Hypothalamus (tissue), 51 donors: ENCODE results near the gene TRIM47.

Experiments
- DNase-seq, 51 donors: peaks; one replicate each; lab custom pipeline; 2025; lab: John Stamatoyannopoulos, UW

Gene TRIM47

DNA sequence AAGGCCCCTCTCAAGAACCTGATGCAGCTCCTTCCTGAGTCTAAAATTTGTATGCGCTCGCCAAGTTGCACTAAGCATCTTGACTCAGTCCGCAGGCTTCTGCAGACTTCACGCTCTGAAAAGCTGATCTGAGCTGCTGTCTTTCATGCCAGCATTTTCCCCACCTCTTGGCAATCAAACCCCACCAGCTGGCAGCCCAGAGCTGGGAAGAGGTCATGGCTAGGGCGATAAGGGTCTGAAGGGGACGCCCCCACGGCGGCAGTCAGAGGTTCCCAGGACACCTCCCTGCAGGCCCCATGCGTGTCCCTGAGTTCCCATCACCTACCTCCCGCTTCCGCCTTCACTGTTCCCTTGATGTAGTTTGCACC, 29.1 kb downstream of the TRIM47 start:
- DNase-seq: peak in 3 of 51 donors; percentile 53 to 64 (median 62)

GRCh38 chr17:75848523-75849278, 29.7 kb downstream of the TRIM47 start:
- DNase-seq: peak in 44 of 51 donors; percentile 29 to 96 (median 67)

DNA sequence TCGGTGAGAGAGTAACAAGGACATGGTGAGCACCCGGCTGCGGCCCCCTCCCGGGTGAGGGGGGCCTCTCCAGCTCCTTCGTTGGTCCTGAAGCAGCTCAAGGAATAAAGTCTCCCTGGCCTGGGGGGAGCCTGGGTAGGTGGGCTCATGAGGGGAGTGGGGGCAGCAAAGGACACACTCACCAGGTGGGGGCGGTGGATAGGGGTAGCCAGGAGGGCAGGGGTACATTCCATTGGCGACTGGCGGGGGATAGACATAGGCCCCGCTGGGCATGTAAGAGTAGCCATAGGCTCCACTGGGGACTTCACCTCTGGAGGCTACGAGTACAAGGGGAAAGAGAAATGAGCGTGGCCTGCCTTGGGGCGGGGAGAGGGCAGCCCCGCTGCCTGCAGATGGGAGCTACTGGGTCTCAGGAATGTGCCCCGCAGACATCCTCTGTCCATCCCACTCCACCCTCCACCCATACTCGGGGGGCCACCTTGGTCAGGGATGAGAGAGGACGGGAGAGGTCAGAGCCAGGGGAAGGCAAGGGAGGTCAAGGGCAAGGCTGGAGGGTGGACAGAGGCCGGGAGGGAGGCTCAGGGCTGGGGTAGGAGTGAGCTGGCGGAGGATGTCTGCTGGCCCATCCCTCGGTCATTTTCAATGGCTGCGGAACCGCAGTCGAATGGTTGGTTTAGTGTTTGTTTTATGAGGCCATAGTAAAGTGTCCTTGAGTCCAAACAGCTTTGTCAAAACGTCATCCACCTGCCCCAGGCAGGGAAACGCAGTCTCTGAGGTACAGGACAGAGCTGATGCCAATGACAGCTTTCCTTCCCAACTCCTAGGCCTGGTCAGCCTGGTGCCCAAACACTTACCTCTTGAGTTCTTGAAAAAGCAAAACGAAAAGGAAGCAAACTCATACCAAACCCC, 30.5 kb downstream of the TRIM47 start:
- no peak for DNase-seq

- no peak for DNase-seq
Measured at GRCh38 chr17:75846692-75847613, 31.4 kb downstream of the TRIM47 start.

GRCh38 chr17:75845933-75846691, 32.3 kb downstream of the TRIM47 start:
- DNase-seq: no peak

DNA sequence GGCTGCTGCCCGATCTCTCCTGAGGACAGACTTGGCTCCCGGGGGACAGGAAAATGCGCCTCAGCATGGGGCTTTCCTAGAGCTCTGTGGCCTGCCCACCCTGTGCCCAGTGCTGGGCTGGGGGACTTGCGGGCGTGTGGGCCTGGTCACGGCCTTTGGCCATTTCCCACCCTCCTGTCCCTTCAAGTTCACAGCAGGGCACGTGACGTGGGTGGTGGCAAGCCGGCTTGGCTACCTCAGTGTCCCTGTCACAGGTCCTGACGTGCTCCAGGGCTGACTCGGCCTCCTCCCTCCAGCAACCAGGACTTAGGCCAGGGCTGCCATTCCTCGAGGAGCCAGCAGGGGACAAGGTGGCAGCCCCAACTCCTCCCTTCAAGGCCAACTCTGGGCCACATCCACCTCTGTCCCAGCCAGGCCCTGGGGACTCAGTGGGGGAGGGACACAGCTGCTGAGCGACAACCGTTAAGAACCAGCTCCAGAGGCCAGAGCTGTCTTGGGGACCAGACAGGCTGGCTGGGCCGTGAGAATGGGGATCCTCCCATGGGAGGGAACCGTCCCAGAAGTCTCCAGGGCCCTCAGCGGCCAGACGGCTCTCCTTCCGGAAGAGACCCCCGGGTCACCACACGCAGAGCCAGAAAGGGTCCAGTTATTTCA, 33.2 kb downstream of the TRIM47 start:
- peak in 41 of 51 donors; percentile 7 to 78 (median 56) for DNase-seq

GRCh38 chr17:75844530-75845057, 33.8 kb downstream of the TRIM47 start:
- DNase-seq: peak in 8 of 51 donors; percentile 22 to 69 (median 52)

DNA sequence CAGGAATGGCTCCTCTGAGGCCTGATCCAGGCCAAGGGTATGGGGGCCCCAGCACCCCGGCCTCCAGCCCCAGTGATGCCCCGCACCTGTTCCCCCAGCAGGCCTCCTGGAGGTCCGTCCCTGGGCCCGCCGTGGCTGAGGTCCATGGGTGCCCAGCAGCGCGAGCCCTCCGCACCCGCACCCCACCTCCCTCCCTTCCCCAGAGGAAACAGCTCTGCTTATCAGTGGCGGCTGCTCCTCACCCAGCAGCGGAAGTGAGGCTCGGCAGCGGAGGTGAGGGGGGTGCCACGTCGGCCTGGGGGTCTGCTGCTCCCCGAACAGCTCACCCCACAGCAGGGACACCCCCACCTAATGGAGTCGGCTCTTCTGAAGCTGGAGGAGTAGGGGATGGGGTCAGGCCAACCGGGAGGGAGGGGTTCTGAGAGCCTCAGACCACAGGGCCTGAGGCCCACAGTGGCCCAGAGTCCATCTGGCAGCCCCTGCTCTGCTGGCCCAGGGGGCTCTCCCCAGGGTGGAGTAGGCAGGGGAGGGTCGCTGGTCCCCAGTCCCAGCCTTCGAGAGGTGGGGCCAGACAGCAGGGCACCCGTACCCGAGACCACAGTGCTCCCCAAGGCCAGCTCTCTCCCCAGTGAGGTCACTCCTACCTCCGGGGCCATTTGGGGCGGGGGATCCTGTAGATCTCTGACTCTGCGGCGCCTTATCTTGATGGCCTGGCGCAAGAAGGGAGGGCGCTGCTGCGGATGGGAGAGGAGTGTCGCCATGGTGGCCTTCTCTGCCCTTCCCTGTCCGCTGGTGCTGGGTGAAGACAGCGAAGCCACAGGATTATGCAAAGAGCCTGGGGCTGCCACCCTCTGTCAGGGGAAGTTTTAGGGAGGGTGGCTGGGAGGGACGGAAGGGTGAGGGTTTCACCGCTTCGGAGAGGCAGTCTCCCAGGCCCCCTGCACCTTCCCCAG, 34.5 kb downstream of the TRIM47 start, which contains the start of gene UNC13D:
UNC13D (minus strand) TSS at position 828 of the 953 bp plus-strand sequence; CDS start at position 761, 67 bp downstream.
- DNase-seq: no peak

DNA sequence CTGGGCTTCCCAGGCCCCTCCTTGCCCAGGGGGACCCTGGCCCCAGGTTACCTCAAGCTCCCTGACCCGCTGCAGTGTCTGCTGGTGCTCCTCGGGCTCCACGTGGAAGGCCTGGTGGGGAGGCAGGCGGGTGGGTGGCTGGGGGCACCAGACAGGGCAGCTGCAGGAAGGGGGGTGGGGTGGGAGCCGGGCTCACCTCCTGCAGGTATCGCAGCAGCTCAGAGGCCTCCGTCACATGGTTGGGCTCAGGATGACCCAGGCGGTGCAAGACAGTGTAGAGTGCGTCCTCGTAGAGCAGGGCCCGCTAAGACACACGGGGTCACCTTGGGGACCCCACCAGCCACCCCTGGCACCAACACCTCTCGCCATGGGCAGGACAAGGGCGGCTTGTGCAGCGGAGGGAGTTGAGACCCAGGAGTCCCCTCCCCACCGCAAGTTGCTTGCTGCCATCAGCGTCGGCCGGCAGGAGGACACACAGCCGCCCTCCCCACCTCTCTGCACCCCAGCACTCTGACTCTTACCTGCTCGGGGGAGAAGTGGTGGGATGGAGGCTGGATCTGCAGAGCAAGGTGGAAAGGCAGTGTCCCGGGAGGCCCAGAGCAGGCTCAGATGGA, 35.3 kb downstream of the TRIM47 start:
- no peak for DNase-seq

DNA sequence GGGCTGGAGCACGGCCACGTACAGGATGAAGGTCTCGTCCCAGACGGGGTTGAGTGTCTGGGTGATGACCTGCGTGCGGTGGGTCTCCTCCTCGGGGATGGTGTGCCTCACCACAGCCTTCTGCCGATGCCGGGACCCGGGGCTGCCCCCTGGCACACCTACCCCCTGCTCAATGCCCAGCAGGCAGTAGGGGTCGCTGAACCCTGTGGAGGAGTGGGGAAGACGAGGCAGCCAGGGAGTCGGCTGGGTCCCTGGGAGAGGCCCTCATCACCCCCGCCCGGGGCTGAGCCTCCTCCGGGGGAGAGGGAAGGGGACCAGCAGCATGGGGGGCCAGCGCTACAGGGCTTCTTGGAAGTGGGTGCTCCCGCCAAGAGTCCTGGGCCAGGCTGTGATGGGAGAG, 36.0 kb downstream of the TRIM47 start:
- DNase-seq: no peak

GRCh38 chr17:75840799-75841164, 37.6 kb downstream of the TRIM47 start:
- DNase-seq: no peak

GRCh38 chr17:75839942-75840798, 38.2 kb downstream of the TRIM47 start:
- no peak for DNase-seq

- DNase-seq: no peak
Measured at GRCh38 chr17:75838410-75838809, 40.0 kb downstream of the TRIM47 start.

- DNase-seq: no peak
Measured at GRCh38 chr17:75837899-75838298, 40.5 kb downstream of the TRIM47 start.

GRCh38 chr17:75836605-75837004, 41.8 kb downstream of the TRIM47 start:
- DNase-seq: no peak

DNA sequence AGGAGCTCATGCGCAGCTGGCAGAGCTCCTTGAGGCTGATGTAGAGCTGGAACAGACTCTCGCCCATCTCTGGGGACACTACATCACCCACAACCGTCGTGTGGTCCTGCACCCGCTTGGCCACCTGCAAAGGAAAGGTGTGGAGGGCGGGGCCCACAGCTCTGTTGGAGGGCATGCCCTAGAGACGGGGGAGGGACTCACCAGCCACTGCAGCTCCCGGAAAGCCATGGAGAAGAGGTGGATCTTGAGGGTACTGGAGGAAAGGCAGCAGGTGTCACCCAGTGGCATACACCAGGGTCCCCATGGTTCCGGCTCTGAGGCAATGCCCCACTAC, 42.8 kb downstream of the TRIM47 start:
- DNase-seq: no peak
